Measurements from ENCODE around the gene CCER1.
A peak's percentile ranks its signal among the peaks of the same experiment; 100 is the strongest.

The CCER1 gene

GRCh38 chr12:90984114-90984513 is 29.1 kb upstream of the CCER1 start:
- DNase-seq = no peak
- Histone ChIP-seq H3K36me3 (no peaks in the 10 kb centered on the region), H3K4me1 (no peaks in the 10 kb centered on the region), H3K27me3 (no peaks in the 10 kb centered on the region), H3K9me3 (no peaks in the 10 kb centered on the region), H3K27ac (no peak overlapping the region), H3K4me3 (no peak overlapping the region)
- TF ChIP-seq, protein P1, sequence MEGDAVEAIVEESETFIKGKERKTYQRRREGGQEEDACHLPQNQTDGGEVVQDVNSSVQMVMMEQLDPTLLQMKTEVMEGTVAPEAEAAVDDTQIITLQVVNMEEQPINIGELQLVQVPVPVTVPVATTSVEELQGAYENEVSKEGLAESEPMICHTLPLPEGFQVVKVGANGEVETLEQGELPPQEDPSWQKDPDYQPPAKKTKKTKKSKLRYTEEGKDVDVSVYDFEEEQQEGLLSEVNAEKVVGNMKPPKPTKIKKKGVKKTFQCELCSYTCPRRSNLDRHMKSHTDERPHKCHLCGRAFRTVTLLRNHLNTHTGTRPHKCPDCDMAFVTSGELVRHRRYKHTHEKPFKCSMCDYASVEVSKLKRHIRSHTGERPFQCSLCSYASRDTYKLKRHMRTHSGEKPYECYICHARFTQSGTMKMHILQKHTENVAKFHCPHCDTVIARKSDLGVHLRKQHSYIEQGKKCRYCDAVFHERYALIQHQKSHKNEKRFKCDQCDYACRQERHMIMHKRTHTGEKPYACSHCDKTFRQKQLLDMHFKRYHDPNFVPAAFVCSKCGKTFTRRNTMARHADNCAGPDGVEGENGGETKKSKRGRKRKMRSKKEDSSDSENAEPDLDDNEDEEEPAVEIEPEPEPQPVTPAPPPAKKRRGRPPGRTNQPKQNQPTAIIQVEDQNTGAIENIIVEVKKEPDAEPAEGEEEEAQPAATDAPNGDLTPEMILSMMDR (IDR thresholded peaks at IDR 0.05) = no peak
- intact Hi-C loops (cut with DNase I; ENCODE audit: low total_unique reads) = loop anchor here (10.0 kb wide), 1 partner anchor 1671 kb away; no protein-coding TSS in a partner anchor

DNA sequence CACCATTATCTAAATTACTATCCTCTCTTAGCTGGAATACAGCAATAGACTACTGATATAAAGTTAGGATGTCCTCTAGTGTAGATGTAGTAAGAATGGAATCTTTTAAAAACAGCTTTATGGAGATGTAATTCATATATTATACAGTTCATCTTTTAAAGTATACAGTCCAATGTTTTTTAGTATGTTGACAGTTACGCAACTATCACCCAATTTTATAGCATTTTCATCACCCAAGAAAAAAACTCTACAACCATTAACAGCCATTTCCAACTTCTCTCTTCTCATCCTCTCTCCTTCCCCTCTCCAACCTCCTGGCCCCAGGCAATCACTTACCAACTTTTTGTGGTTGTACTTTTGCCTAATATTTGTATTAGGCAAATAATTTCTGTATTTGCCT is 27.2 kb upstream of the CCER1 start:
- H3K4me1 ChIP-seq = no peaks in the 10 kb centered on the region
- TF ChIP-seq, protein P1 (IDR thresholded peaks at IDR 0.05) = no peak
- no peaks in the 10 kb centered on the region for H3K36me3 ChIP-seq
- H3K27me3 ChIP-seq = no peaks in the 10 kb centered on the region
- H3K4me3 ChIP-seq = no peak overlapping the region
- intact Hi-C loops (cut with DNase I; ENCODE audit: low total_unique reads) = loop anchor here (10.0 kb wide), 1 partner anchor 1673 kb away; no protein-coding TSS in a partner anchor
- H3K9me3 ChIP-seq = no peaks in the 10 kb centered on the region
- H3K27ac ChIP-seq = no peak overlapping the region
- DNase-seq = no peak

DNA sequence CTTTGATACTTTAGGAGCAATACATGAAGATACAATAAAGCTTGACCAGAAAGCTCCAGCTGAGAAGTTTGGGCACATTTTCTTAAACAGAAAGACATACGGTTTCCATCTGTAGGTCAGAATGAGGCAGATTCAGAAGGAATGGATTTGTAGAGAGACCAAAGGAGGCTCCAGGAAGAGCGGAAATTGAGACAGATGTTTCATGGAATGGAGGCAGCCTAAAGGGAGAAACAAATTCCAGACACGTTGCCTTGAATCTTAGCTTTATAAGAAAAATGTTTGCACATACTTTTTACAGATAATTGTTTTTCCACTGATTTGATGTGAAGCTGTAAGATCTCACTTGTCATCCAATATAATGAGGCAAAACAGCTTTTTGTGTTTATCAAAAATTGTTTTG is 25.0 kb upstream of the CCER1 start:
- intact Hi-C loops (cut with DNase I; ENCODE audit: low total_unique reads) = loop anchor here (5.0 to 10.0 kb wide), 2 partner anchors 372 to 1675 kb away; no protein-coding TSS in a partner anchor
- Histone ChIP-seq H3K4me3 (no peak overlapping the region), H3K27ac (no peak overlapping the region), H3K4me1 (no peaks in the 10 kb centered on the region), H3K27me3 (no peaks in the 10 kb centered on the region), H3K36me3 (no peaks in the 10 kb centered on the region), H3K9me3 (no peaks in the 10 kb centered on the region)
- TF ChIP-seq, protein P1 (IDR thresholded peaks at IDR 0.05) = no peak
- no peak for DNase-seq

DNA sequence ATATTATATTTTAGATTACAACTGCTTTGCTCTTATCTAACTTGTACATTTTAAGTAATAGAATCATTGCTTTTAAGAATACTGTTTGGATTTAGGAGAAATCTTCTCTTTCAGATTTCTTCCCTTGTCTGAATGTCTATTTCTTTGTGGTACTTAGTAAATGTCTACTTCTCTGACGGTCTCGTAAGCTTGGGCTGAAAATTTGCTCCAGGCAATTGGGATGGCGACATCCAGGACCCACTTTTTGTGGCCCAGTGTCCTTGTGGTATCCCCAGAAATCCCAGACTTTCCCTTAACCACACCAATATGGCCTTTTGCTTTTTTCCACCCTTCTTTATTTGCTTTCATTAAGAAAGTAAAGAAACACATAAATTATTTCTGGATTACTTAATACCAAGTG is 24.0 kb upstream of the CCER1 start:
- DNase-seq = no peak
- H3K9me3 ChIP-seq = no peaks in the 10 kb centered on the region
- TF ChIP-seq, protein P1 (IDR thresholded peaks at IDR 0.05) = no peak
- H3K36me3 ChIP-seq = no peaks in the 10 kb centered on the region
- no peaks in the 10 kb centered on the region for H3K27me3 ChIP-seq
- intact Hi-C loops (cut with DNase I; ENCODE audit: low total_unique reads) = loop anchor here (5.0 kb wide), 1 partner anchor 373 kb away; no protein-coding TSS in a partner anchor
- no peaks in the 10 kb centered on the region for H3K4me1 ChIP-seq
- H3K27ac ChIP-seq = no peak overlapping the region
- no peak overlapping the region for H3K4me3 ChIP-seq

GRCh38 chr12:90978117-90978770 is 23.3 kb upstream of the CCER1 start:
- Histone ChIP-seq H3K27me3 (no peaks in the 10 kb centered on the region), H3K4me1 (no peaks in the 10 kb centered on the region), H3K27ac (no peak overlapping the region), H3K36me3 (no peaks in the 10 kb centered on the region), H3K9me3 (no peaks in the 10 kb centered on the region), H3K4me3 (no peak overlapping the region)
- no peak for DNase-seq
- intact Hi-C loops (cut with DNase I; ENCODE audit: low total_unique reads) = loop anchor here (5.0 kb wide), 1 partner anchor 374 kb away; no protein-coding TSS in a partner anchor
- TF ChIP-seq, protein P1 (IDR thresholded peaks at IDR 0.05) = peak; percentile 60 to 80

Data from tibial artery (tissue), 4 donors.